ENCODE data around the gene SLC2A4.
A peak's percentile ranks its signal among the peaks of the same experiment; 100 is the strongest.

The SLC2A4 gene

GRCh38 chr17:7328840-7329373 is 47.4 kb downstream of the SLC2A4 start, which contains the start of gene NEURL4:
TSS of gene NEURL4 (minus strand) at chr17:7329335. CDS start at chr17:7329312, 23 bp downstream.
- Histone ChIP-seq H3K9ac (ENCODE audit: low read length) (peak within 1 kb of the TSS; percentile 94), H3K36me3 (ENCODE audit: low read length) (no peaks in the 10 kb centered on the region), H3K27ac (ENCODE audit: low read depth, low read length) (peak within 1 kb of the TSS; percentile 89), H3K79me2 (ENCODE audit: insufficient read depth, low read length) (peaks cover 17% of the 10 kb centered on the region; the same call in 1 of the 2 replicates), H4K20me1 (ENCODE audit: low read depth, low read length) (no peaks in the 10 kb centered on the region), H2AFZ (ENCODE audit: low read depth, low read length, severe bottlenecking) (peak within 1 kb of the TSS; percentile 75), H3K9me3 (ENCODE audit: insufficient read depth, low read length) (no peaks in the 10 kb centered on the region), H3K9me2 (replicated peaks; ENCODE audit: insufficient read depth, low read length) (no peaks in the 10 kb centered on the region), H3F3A (ENCODE audit: insufficient read depth) (peaks cover 9% of the 10 kb centered on the region), H3K27me3 (ENCODE audit: low read length) (no peaks in the 10 kb centered on the region), H3K4me3 (ENCODE audit: insufficient read depth, low read length, poor library complexity, severe bottlenecking) (peak within 1 kb of the TSS; percentile 99), H3K4me2 (ENCODE audit: low read depth, low read length, poor library complexity, severe bottlenecking) (peak within 1 kb of the TSS; percentile 69)
- TF ChIP-seq CTCF (IDR thresholded peaks at IDR 0.05; ENCODE audit: insufficient read depth, low read length, poor library complexity, severe bottlenecking) (no peak), EZH2phosphoT487 (conservative IDR thresholded peaks at IDR 0.05; ENCODE audit: low read length) (no peak)

- Histone ChIP-seq H3K27me3 (ENCODE audit: low read length) (no peaks in the 10 kb centered on the region), H3K4me3 (ENCODE audit: insufficient read depth, low read length, poor library complexity, severe bottlenecking) (peak overlapping the region; percentile 99), H3K27ac (ENCODE audit: low read depth, low read length) (peak overlapping the region; percentile 89), H2AFZ (ENCODE audit: low read depth, low read length, severe bottlenecking) (peak overlapping the region; percentile 75), H3K9me2 (replicated peaks; ENCODE audit: insufficient read depth, low read length) (no peaks in the 10 kb centered on the region), H3K4me2 (ENCODE audit: low read depth, low read length, poor library complexity, severe bottlenecking) (peak overlapping the region; percentile 69), H4K20me1 (ENCODE audit: low read depth, low read length) (no peaks in the 10 kb centered on the region), H3F3A (ENCODE audit: insufficient read depth) (peaks cover 9% of the 10 kb centered on the region), H3K79me2 (ENCODE audit: insufficient read depth, low read length) (peaks cover 17% of the 10 kb centered on the region; the same call in 1 of the 2 replicates), H3K9me3 (ENCODE audit: insufficient read depth, low read length) (no peaks in the 10 kb centered on the region), H3K9ac (ENCODE audit: low read length) (peak overlapping the region; percentile 94), H3K36me3 (ENCODE audit: low read length) (no peaks in the 10 kb centered on the region)
- no peak for TF ChIP-seq EZH2phosphoT487 (conservative IDR thresholded peaks at IDR 0.05; ENCODE audit: low read length)
- no peak for TF ChIP-seq CTCF (IDR thresholded peaks at IDR 0.05; ENCODE audit: insufficient read depth, low read length, poor library complexity, severe bottlenecking)
These were observed 48.0 kb downstream of the SLC2A4 start for GRCh38 chr17:7329374-7329996.

- TF ChIP-seq CTCF (IDR thresholded peaks at IDR 0.05; ENCODE audit: insufficient read depth, low read length, poor library complexity, severe bottlenecking) (no peak), EZH2phosphoT487 (conservative IDR thresholded peaks at IDR 0.05; ENCODE audit: low read length) (no peak)
- Histone ChIP-seq H3K36me3 (ENCODE audit: low read length) (no peaks in the 10 kb centered on the region), H3K4me2 (ENCODE audit: low read depth, low read length, poor library complexity, severe bottlenecking) (peak overlapping the region; percentile 69), H3F3A (ENCODE audit: insufficient read depth) (peaks cover 9% of the 10 kb centered on the region), H3K9me2 (replicated peaks; ENCODE audit: insufficient read depth, low read length) (no peaks in the 10 kb centered on the region), H3K4me3 (ENCODE audit: insufficient read depth, low read length, poor library complexity, severe bottlenecking) (peak overlapping the region; percentile 99), H3K27me3 (ENCODE audit: low read length) (no peaks in the 10 kb centered on the region), H3K9ac (ENCODE audit: low read length) (peak overlapping the region; percentile 94), H3K79me2 (ENCODE audit: insufficient read depth, low read length) (peaks cover 17% of the 10 kb centered on the region; the same call in 1 of the 2 replicates), H4K20me1 (ENCODE audit: low read depth, low read length) (no peaks in the 10 kb centered on the region), H2AFZ (ENCODE audit: low read depth, low read length, severe bottlenecking) (peak overlapping the region; percentile 50), H3K9me3 (ENCODE audit: insufficient read depth, low read length) (no peaks in the 10 kb centered on the region), H3K27ac (ENCODE audit: low read depth, low read length) (peak overlapping the region; percentile 89)
These were observed 48.6 kb downstream of the SLC2A4 start for GRCh38 chr17:7329997-7330637.

Measured in SU-DHL-6 (cell line).